Lung microvascular endothelial cell (primary cell): Measurements from ENCODE around the gene GSTP1. TPM values are rescaled to one million over a fixed set of nuclear protein-coding genes. Genes with fewer than 3 reads are reported as not detected.
"Not testable (repeated sequence)": the region's sequence is repeated elsewhere in the genome, so short reads cannot be mapped to it uniquely, and the experiment has no call there.

Experiments
- DNase-seq, 2 donors: peaks; one replicate each; pipeline versions ENCODE4 v3.0.0 to v3.0.0-alpha.2; 2010; ENCODE audit warnings: low read depth in 2 of 2
- total RNA-seq: library from RNA; depleted of rRNA; stranded (reverse); fragments of >200 nt; gene quantifications from 2 replicates; pipeline ENCODE4 v1.2.1, GENCODE V29; 2014

GSTP1 gene
- total RNA-seq, 1 donor from 2014 or later = 638 TPM

DNA sequence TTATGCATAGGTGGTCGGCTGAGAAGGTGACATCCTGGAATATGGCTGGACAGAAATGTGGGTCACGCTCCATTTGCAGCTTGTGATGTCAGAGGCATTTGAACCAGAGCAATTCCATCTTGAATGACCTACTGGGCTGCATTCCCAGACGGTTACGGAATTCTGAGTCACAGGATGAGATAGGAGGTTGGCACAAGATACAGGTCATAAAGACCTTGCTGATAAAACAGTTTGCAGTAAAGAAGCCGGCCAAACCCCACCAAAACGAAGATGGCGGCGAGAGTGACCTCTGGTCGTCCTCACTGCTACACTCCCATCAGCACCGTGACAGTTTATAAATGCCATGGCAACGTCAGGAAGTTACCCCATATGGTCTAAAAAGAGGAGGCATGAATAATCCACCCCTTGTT is 19.9 kb upstream of the GSTP1 start:
- DNase-seq = peak; percentile 79 to 86

DNA sequence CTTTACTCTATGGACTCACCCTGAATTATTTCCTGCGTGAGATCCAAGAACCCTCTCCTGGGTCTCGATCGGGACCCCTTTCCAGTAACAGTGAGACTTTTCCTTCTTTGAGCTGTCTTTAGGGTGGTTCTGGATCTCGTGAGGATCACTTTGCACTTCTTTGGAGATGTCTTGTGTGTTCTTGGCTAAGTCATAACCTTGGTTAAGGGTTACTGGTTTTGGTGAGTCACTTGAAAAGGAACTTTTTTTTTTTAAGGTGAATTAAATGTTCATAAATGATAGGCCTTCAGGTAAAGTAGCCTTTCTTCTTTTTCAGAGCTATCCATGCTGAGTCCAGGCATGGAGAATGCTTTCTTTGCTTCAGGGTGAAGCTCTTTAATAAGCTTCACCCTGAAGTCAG is 19.4 kb upstream of the GSTP1 start:
- no peak for DNase-seq

- DNase-seq = no peak
Measured at GRCh38 chr11:67571443-67571842, 12.2 kb upstream of the GSTP1 start.

DNA sequence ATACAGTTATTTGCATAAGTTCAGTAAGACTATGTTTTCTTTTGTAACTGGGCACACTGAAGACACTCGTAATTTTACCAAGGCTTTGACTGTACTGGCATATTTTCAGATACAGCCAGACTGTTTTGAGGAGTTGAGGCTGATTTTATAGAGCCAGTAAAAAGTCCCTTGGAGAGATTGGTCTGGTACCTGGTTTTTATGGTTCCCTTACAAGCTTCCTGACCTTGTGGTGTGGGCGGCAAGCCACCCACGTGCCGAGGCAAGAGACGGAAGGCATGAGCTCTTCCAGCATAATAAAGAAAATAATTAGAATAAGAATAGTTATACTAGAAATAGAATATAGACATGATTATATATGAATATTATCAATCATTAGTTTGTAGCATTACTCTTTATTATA is 11.3 kb upstream of the GSTP1 start:
- DNase-seq = no peak

GRCh38 chr11:67572747-67573419 is 10.7 kb upstream of the GSTP1 start:
- peak; percentile 66 to 70 for DNase-seq

DNA sequence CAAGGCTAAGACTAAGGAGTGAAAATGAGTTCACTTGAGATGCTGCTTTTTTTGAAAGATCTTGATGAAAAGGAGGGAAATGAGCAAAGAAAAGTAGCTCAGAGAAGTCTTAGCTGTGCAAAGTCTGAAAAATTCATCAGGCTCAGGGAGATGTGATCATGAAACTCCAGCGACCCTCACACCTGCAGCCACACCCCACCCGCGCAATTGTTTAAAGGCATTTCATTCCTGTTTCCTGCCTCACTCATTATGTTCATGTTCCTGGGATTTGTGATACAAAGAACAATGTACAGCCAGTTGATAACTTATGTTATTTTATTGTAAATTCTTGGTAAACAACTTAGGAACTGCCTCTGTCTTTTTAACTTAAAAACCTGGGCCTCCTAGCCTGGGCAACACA is 8.7 kb upstream of the GSTP1 start:
- DNase-seq = no peak

DNA sequence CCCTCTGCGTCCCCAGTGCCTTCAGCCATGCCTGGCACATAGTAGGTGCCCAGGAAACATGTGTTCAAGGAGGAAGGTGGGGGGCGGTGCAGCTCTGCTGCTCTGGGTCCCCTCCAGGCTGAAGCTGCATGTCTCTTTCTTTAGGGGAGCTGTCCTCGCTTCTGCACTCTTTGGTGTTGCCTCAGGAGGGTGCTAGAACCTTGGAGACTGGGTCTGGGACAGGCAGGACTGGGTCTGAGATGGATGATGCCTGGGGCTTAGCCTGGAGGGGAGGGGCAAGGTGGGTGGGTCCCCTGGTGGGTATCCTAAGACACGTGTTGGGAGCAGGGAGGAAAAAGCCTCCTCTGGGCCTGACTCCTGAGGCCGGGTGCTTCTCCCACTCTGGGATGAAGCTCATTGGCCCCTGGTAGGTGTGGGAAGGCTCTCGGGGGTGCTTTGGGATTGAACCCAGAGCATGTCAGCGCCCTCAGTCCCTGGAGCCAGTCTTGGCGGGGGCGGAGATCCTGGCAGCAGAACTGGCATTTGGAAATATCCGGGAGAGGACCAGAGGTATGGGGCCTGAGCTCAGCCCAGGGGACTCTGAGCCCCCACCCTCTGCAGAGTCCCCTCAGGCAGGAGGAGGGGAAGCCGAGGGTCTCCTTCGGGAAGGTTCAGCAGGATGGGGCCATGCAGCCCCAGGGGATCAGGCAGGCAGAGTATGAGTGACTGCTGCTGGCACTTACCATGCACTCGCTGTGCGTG is 6.7 kb upstream of the GSTP1 start:
- no peak for DNase-seq

- no peak for DNase-seq
Measured at GRCh38 chr11:67577951-67578350, 5.7 kb upstream of the GSTP1 start.

DNA sequence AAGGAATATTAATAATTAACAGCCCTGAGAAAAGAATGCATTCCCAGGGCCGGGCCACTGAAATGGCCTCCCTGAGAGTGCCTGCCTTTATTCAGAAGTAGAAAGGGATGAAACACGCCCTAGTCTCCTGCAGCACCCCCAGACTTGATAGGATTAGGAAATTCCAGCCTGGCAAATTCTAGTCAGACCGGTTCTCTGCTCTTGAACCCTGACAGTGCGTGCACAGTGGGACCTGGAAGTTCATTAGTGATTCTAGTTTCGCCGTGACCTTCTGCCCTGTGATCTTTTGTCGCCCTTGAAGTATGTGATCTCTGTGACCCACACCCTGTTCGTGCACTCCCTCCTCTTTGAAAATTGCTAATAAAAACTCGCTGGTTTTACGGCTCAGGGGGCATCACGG is 2.1 kb upstream of the GSTP1 start:
- DNase-seq = no peak

- DNase-seq = no peak
Measured at GRCh38 chr11:67582011-67582410, 1.6 kb upstream of the GSTP1 start.

- peak; percentile 30 to 59 for DNase-seq
Measured at GRCh38 chr11:67584205-67584880, 731 bp downstream of the GSTP1 start.

GRCh38 chr11:67584881-67585873 is 1.6 kb downstream of the GSTP1 start:
- DNase-seq = peak in 1 of 2 donors; percentile 18

GRCh38 chr11:67585911-67586310 is 2.3 kb downstream of the GSTP1 start:
- DNase-seq = no peak

- DNase-seq = no peak
Measured at GRCh38 chr11:67586568-67587250, 3.1 kb downstream of the GSTP1 start.

DNA sequence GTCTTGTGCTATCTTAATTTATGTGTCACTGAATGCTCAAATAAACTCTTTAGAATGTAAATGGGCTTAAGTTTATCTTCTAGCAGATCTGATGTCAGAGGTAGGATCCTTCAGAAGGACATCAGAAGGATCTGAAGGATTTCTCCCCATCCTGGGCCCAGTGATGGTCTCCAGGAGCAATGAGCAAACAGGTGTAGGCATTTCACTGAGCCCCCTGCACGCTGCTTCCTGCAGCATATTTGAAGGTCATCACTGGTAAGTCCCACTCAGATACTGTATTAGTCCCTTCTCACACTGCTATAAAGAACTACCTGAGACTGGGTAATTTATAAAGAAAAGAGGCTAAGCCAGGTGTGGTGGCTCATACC is 4.5 kb downstream of the GSTP1 start:
- DNase-seq = no peak

DNA sequence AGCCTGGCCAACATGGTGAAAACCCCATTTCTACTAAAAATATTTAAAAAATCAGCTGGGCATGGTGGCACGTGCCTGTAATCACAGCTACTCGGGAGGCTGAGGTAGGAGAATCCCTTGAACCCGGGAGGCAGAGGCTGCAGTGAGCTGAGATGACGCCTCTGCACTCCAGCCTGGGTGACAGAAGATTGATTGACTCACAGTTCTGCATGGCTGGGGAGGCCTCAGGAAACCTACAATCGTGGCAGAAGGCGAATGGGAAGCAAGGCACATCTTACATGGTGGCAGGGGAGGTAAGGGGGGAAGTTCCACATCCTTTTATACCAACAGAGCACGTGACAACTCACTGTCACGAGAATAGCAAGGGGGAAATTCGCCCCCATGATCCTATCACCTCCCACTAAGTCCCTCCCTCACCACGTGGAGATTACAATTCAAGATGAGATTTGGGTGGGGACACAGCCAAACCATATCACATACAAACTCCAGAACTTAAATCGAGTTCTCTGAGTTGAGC is 5.3 kb downstream of the GSTP1 start:
- DNase-seq = not testable (repeated sequence)

DNA sequence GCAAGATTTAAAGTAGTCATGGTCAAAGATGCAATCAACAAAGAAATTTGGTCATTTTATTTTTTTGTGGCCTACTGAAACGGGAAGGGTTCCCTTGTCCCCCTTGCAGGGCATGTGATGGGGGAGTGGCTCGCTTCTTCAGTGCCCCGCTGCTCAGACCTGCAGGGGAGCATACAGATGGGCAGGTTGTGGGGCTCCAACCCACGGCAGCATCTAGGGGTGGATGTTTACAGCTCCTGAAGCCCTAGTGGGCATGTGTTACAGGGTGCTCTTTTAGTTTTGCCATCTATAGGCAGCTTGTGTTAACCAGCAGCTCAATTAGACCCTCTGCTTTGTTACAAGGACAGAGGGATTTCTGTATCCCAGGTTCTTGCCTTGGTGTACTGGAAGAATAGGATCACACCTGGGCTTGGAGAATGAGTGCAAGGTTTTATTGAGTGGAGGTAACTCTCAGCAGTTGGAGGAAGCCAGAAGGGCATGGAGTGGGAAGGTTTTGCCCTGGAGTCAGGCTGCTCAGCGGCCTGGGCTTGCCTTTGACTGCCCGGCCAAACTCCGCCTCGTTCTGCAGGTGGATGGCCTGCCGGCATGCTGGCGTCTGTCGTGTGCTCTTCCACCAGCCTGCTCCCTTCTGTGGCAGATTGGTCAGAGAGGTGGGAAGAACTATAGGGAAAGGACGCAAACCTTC is 9.4 kb downstream of the GSTP1 start:
- no peak for DNase-seq

- no peak for DNase-seq
Measured at GRCh38 chr11:67593565-67593905, 9.9 kb downstream of the GSTP1 start.

- no peak for DNase-seq
Measured at GRCh38 chr11:67594480-67594879, 10.9 kb downstream of the GSTP1 start.

- no peak for DNase-seq
Measured at GRCh38 chr11:67596753-67597300, 13.2 kb downstream of the GSTP1 start.
